H1 (cell line): ENCODE data around the gene HRH3.

Experiments used
- ATF2 ChIP-seq: IDR thresholded peaks from 2 replicates; pipeline ENCODE4 v1.6.1; 2012; ENCODE audit warnings: low read length, inconsistent platforms
- CHD2 ChIP-seq: IDR thresholded peaks from 2 replicates; pipeline ENCODE4 v1.6.1; 2012; ENCODE audit warnings: low read length, improper control_type of control experiment
- CTBP2 ChIP-seq: IDR thresholded peaks from 2 replicates; pipeline ENCODE4 v1.7.0; 2011; ENCODE audit warnings: borderline replicate concordance, mild to moderate bottlenecking, moderate library complexity, mixed read lengths, low read length; ENCODE audit not compliant: insufficient read depth, insufficient read length
- CTCF ChIP-seq, 3 experiments: IDR thresholded peaks; 1 replicate in 2 of 3; 2 replicates in 1 of 3; pipeline versions ENCODE4 v1.5.1 to v1.6.1; 2011; ENCODE audit warnings: low read length in 3 of 3, mild to moderate bottlenecking in 3 of 3, inconsistent platforms in 2 of 3, low read depth in 1 of 3, moderate library complexity in 1 of 3; ENCODE audit not compliant: insufficient read depth in 1 of 3; ENCODE audit errors: control extremely low read depth in 1 of 3
- EGR1 ChIP-seq: IDR thresholded peaks from 2 replicates; pipeline ENCODE4 v1.6.1; 2011; ENCODE audit warnings: low read depth, low read length, borderline replicate concordance
- EP300 ChIP-seq, 2 experiments: IDR thresholded peaks; 1 replicate in 1 of 2; 2 replicates in 1 of 2; pipeline ENCODE4 v1.6.1; 2011 to 2012; ENCODE audit warnings: low read depth in 2 of 2, low read length in 2 of 2, mild to moderate bottlenecking in 2 of 2, borderline replicate concordance in 1 of 2, inconsistent platforms in 1 of 2, moderate library complexity in 1 of 2
- EZH2 ChIP-seq: fragments of 200-600 bp; sonication (generic); IDR thresholded peaks from 2 replicates; pipeline ENCODE4 v1.7.1; 2012; ENCODE audit warnings: low read depth, mild to moderate bottlenecking, moderate library complexity, low read length, inconsistent platforms; ENCODE audit not compliant: severe bottlenecking
- GTF2F1 ChIP-seq: IDR thresholded peaks from 2 replicates; pipeline ENCODE4 v1.6.1; 2012; ENCODE audit warnings: low read depth, low read length, improper control_type of control experiment, borderline replicate concordance
- POLR2A ChIP-seq, 2 experiments: IDR thresholded peaks; 1 replicate in 1 of 2; 2 replicates in 1 of 2; pipeline ENCODE4 v1.6.1; 2011; ENCODE audit warnings: low read depth in 2 of 2, low read length in 2 of 2, mild to moderate bottlenecking in 2 of 2; ENCODE audit errors: control extremely low read depth in 1 of 2
- TAF1 ChIP-seq: IDR thresholded peaks from 2 replicates; pipeline ENCODE4 v1.6.1; 2011; ENCODE audit warnings: mild to moderate bottlenecking, low read depth, low read length
- USF2 ChIP-seq: IDR thresholded peaks from 2 replicates; pipeline ENCODE4 v1.6.1; 2011; ENCODE audit warnings: low read length, improper control_type of control experiment
- YY1 ChIP-seq: IDR thresholded peaks from 2 replicates; pipeline ENCODE4 v1.6.1; 2011; ENCODE audit warnings: low read depth, mild to moderate bottlenecking, low read length
- ZNF274 ChIP-seq: IDR thresholded peaks from 2 replicates; pipeline ENCODE4 v1.7.0; 2012; ENCODE audit warnings: low read length, borderline replicate concordance; ENCODE audit errors: extremely low read depth

- TF ChIP-seq USF2 = no peak
- no peak for TF ChIP-seq YY1
- TF ChIP-seq GTF2F1 = no peak
- TF ChIP-seq CTCF (IDR thresholded peaks at IDR 0.05; ENCODE audit: control extremely low read depth in 1 of 3, insufficient read depth in 1 of 3, low read depth in 1 of 3, low read length in 3 of 3) = no peak
- no peak for TF ChIP-seq ZNF274
- TF ChIP-seq POLR2A (IDR thresholded peaks at IDR 0.05; ENCODE audit: control extremely low read depth in 1 of 2, low read depth in 2 of 2, low read length in 2 of 2) = no peak
- no peak for TF ChIP-seq EP300 (IDR thresholded peaks at IDR 0.05; ENCODE audit: borderline replicate concordance in 1 of 2, low read depth in 2 of 2, low read length in 2 of 2)
- no peak for TF ChIP-seq ATF2
- no peak for TF ChIP-seq TAF1
- TF ChIP-seq EZH2 = no peak
- no peak for TF ChIP-seq CHD2
- TF ChIP-seq EGR1 = no peak
- no peak for TF ChIP-seq CTBP2
Observed at GRCh38 chr20:62237514-62237800, 17.4 kb upstream of the HRH3 start.
